ENCODE data around the gene SLC12A3.

SLC12A3 gene

GRCh38 chr16:56910654-56911539, 45.9 kb downstream of the SLC12A3 start:
- no peaks in the 10 kb centered on the region for H3K27me3 ChIP-seq (ENCODE audit: insufficient read depth, low read length, poor library complexity)
- H3K79me2 ChIP-seq (ENCODE audit: control insufficient read depth, insufficient read depth, low read length): no peaks in the 10 kb centered on the region
- H2BK120ac ChIP-seq (ENCODE audit: low read depth, low read length): no peak overlapping the region
- DNase-seq: peak; percentile 57
- no peak overlapping the region for H3K9ac ChIP-seq (ENCODE audit: low read length)
- H3K23ac ChIP-seq (ENCODE audit: low read length): no peak overlapping the region
- no peak overlapping the region for H3K27ac ChIP-seq (ENCODE audit: low read depth, low read length)
- H2BK5ac ChIP-seq (ENCODE audit: low read length): no peak overlapping the region
- WGBS (ENCODE audit: extremely low coverage, insufficient coverage, low lambda C conversion rate): no CpG with 5 or more reads among the region's 12 CpGs
- H3K56ac ChIP-seq (ENCODE audit: low read length): no peak overlapping the region
- no peak overlapping the region for H4K5ac ChIP-seq (ENCODE audit: low read length)
- no peak overlapping the region for H3K4ac ChIP-seq (ENCODE audit: low read depth, low read length)
- no peak overlapping the region for H3K18ac ChIP-seq (ENCODE audit: low read length)
- no peak overlapping the region for H2BK15ac ChIP-seq (replicated peaks; ENCODE audit: low read depth)
- peaks cover 1% of the 10 kb centered on the region for H3K4me1 ChIP-seq (ENCODE audit: control insufficient read depth, low read depth, low read length)
- no peaks in the 10 kb centered on the region for H3K79me1 ChIP-seq (ENCODE audit: low read length)
- H4K8ac ChIP-seq (ENCODE audit: low read depth, low read length): no peak overlapping the region
- no peak overlapping the region for H2AK5ac ChIP-seq (ENCODE audit: low read length)
- H3K4me2 ChIP-seq (ENCODE audit: low read length): no peak overlapping the region
- H3K36me3 ChIP-seq (ENCODE audit: control insufficient read depth, insufficient read depth, low read length): no peaks in the 10 kb centered on the region
- no peak overlapping the region for H3K4me3 ChIP-seq (ENCODE audit: low read length)

- Histone ChIP-seq H3K36me3 (ENCODE audit: control insufficient read depth, insufficient read depth, low read length) (no peaks in the 10 kb centered on the region), H3K56ac (ENCODE audit: low read length) (no peak overlapping the region), H2BK5ac (ENCODE audit: low read length) (no peak overlapping the region), H3K79me1 (ENCODE audit: low read length) (no peaks in the 10 kb centered on the region), H4K8ac (ENCODE audit: low read depth, low read length) (no peak overlapping the region), H3K4ac (ENCODE audit: low read depth, low read length) (no peak overlapping the region), H2AK5ac (ENCODE audit: low read length) (no peak overlapping the region), H2BK120ac (ENCODE audit: low read depth, low read length) (no peak overlapping the region), H3K79me2 (ENCODE audit: control insufficient read depth, insufficient read depth, low read length) (no peaks in the 10 kb centered on the region), H2BK15ac (replicated peaks; ENCODE audit: low read depth) (no peak overlapping the region), H3K4me3 (ENCODE audit: low read length) (no peak overlapping the region), H3K18ac (ENCODE audit: low read length) (no peak overlapping the region), H3K23ac (ENCODE audit: low read length) (no peak overlapping the region), H4K5ac (ENCODE audit: low read length) (no peak overlapping the region), H3K4me2 (ENCODE audit: low read length) (no peak overlapping the region), H3K27ac (ENCODE audit: low read depth, low read length) (no peak overlapping the region), H3K4me1 (ENCODE audit: control insufficient read depth, low read depth, low read length) (peaks cover 1% of the 10 kb centered on the region), H3K27me3 (ENCODE audit: insufficient read depth, low read length, poor library complexity) (no peaks in the 10 kb centered on the region), H3K9ac (ENCODE audit: low read length) (no peak overlapping the region)
- no CpG with 5 or more reads among the region's 22 CpGs for WGBS (ENCODE audit: extremely low coverage, insufficient coverage, low lambda C conversion rate)
- peak; percentile 37 for DNase-seq
Measured at GRCh38 chr16:56911771-56912571, 47.0 kb downstream of the SLC12A3 start.

GRCh38 chr16:56912746-56913708, 48.0 kb downstream of the SLC12A3 start:
- Histone ChIP-seq H3K56ac (ENCODE audit: low read length) (no peak overlapping the region), H2BK120ac (ENCODE audit: low read depth, low read length) (no peak overlapping the region), H4K5ac (ENCODE audit: low read length) (no peak overlapping the region), H3K79me1 (ENCODE audit: low read length) (no peaks in the 10 kb centered on the region), H3K4ac (ENCODE audit: low read depth, low read length) (no peak overlapping the region), H3K27ac (ENCODE audit: low read depth, low read length) (no peak overlapping the region), H3K4me3 (ENCODE audit: low read length) (no peak overlapping the region), H2AK5ac (ENCODE audit: low read length) (no peak overlapping the region), H3K79me2 (ENCODE audit: control insufficient read depth, insufficient read depth, low read length) (no peaks in the 10 kb centered on the region), H3K36me3 (ENCODE audit: control insufficient read depth, insufficient read depth, low read length) (no peaks in the 10 kb centered on the region), H3K4me1 (ENCODE audit: control insufficient read depth, low read depth, low read length) (peaks cover 1% of the 10 kb centered on the region), H3K27me3 (ENCODE audit: insufficient read depth, low read length, poor library complexity) (no peaks in the 10 kb centered on the region), H3K18ac (ENCODE audit: low read length) (no peak overlapping the region), H3K9ac (ENCODE audit: low read length) (no peak overlapping the region), H4K8ac (ENCODE audit: low read depth, low read length) (no peak overlapping the region), H3K23ac (ENCODE audit: low read length) (no peak overlapping the region), H2BK5ac (ENCODE audit: low read length) (no peak overlapping the region), H2BK15ac (replicated peaks; ENCODE audit: low read depth) (no peak overlapping the region), H3K4me2 (ENCODE audit: low read length) (no peak overlapping the region)
- no CpG with 5 or more reads among the region's 18 CpGs for WGBS (ENCODE audit: extremely low coverage, insufficient coverage, low lambda C conversion rate)
- no peak for DNase-seq

- no peak overlapping the region for H3K4me2 ChIP-seq (ENCODE audit: low read length)
- no peaks in the 10 kb centered on the region for H3K36me3 ChIP-seq (ENCODE audit: control insufficient read depth, insufficient read depth, low read length)
- no peak overlapping the region for H3K4me3 ChIP-seq (ENCODE audit: low read length)
Measured at GRCh38 chr16:56914896-56915295, 49.9 kb downstream of the SLC12A3 start.

GRCh38 chr16:56915336-56916119, 50.5 kb downstream of the SLC12A3 start:
- DNase-seq: no peak
- H2BK120ac ChIP-seq (ENCODE audit: low read depth, low read length): no peak overlapping the region
- no peaks in the 10 kb centered on the region for H3K79me2 ChIP-seq (ENCODE audit: control insufficient read depth, insufficient read depth, low read length)
- no peak overlapping the region for H2BK15ac ChIP-seq (replicated peaks; ENCODE audit: low read depth)
- no peak overlapping the region for H3K18ac ChIP-seq (ENCODE audit: low read length)
- peaks cover 1% of the 10 kb centered on the region for H3K4me1 ChIP-seq (ENCODE audit: control insufficient read depth, low read depth, low read length)
- H3K4ac ChIP-seq (ENCODE audit: low read depth, low read length): no peak overlapping the region
- no peak overlapping the region for H3K4me2 ChIP-seq (ENCODE audit: low read length)
- H3K9ac ChIP-seq (ENCODE audit: low read length): no peak overlapping the region
- no peaks in the 10 kb centered on the region for H3K36me3 ChIP-seq (ENCODE audit: control insufficient read depth, insufficient read depth, low read length)
- no peaks in the 10 kb centered on the region for H3K79me1 ChIP-seq (ENCODE audit: low read length)
- no peaks in the 10 kb centered on the region for H3K27me3 ChIP-seq (ENCODE audit: insufficient read depth, low read length, poor library complexity)
- H3K4me3 ChIP-seq (ENCODE audit: low read length): no peak overlapping the region
- no peak overlapping the region for H3K27ac ChIP-seq (ENCODE audit: low read depth, low read length)
- no peak overlapping the region for H4K5ac ChIP-seq (ENCODE audit: low read length)
- H3K56ac ChIP-seq (ENCODE audit: low read length): no peak overlapping the region
- no peak overlapping the region for H2BK5ac ChIP-seq (ENCODE audit: low read length)
- WGBS (ENCODE audit: extremely low coverage, insufficient coverage, low lambda C conversion rate): no CpG with 5 or more reads among the region's 13 CpGs
- H2AK5ac ChIP-seq (ENCODE audit: low read length): no peak overlapping the region
- no peak overlapping the region for H3K23ac ChIP-seq (ENCODE audit: low read length)
- no peak overlapping the region for H4K8ac ChIP-seq (ENCODE audit: low read depth, low read length)

More at GRCh38 chr16:56914896-56915295, 49.9 kb downstream of the SLC12A3 start:
- DNase-seq: no peak
- no peaks in the 10 kb centered on the region for H3K79me1 ChIP-seq (ENCODE audit: low read length)
- H2BK120ac ChIP-seq (ENCODE audit: low read depth, low read length): no peak overlapping the region
- no peak overlapping the region for H3K9ac ChIP-seq (ENCODE audit: low read length)
- no peak overlapping the region for H4K8ac ChIP-seq (ENCODE audit: low read depth, low read length)
- no peak overlapping the region for H3K27ac ChIP-seq (ENCODE audit: low read depth, low read length)
- H3K4me1 ChIP-seq (ENCODE audit: control insufficient read depth, low read depth, low read length): peaks cover 1% of the 10 kb centered on the region
- no peak overlapping the region for H3K4ac ChIP-seq (ENCODE audit: low read depth, low read length)
- no peak overlapping the region for H3K23ac ChIP-seq (ENCODE audit: low read length)
- no peak overlapping the region for H3K18ac ChIP-seq (ENCODE audit: low read length)
- H3K56ac ChIP-seq (ENCODE audit: low read length): no peak overlapping the region
- no peak overlapping the region for H2BK15ac ChIP-seq (replicated peaks; ENCODE audit: low read depth)
- H4K5ac ChIP-seq (ENCODE audit: low read length): no peak overlapping the region
- no peak overlapping the region for H2BK5ac ChIP-seq (ENCODE audit: low read length)
- no peaks in the 10 kb centered on the region for H3K27me3 ChIP-seq (ENCODE audit: insufficient read depth, low read length, poor library complexity)
- no CpG with 5 or more reads among the region's 7 CpGs for WGBS (ENCODE audit: extremely low coverage, insufficient coverage, low lambda C conversion rate)
- H2AK5ac ChIP-seq (ENCODE audit: low read length): no peak overlapping the region
- no peaks in the 10 kb centered on the region for H3K79me2 ChIP-seq (ENCODE audit: control insufficient read depth, insufficient read depth, low read length)

Data from mesendoderm (in vitro differentiated cells).